HCT116 (cell line): ENCODE data around the gene ORC3. TPM values are rescaled to one million over a fixed set of nuclear protein-coding genes. Genes with fewer than 3 reads are reported as not detected.

ENCODE experiments used
- ATAC-seq: fragments of 200-7000 bp; cut with Tn5 transposase; 2 replicates; pipeline ENCODE4 v1.9.1; 2020; ENCODE audit warnings: mild to moderate bottlenecking, moderate library complexity
- BruUV-seq: library from RNA; stranded (reverse); fragments of 400-500 nt; replicated peaks from 2 replicates; lab custom pipeline; 2021; lab: Mats Ljungman, UMichigan
- CTCF ChIA-PET: fragments of 300-600 bp; sonication (Branson Sonifier 250); formaldehyde crosslinking; loops from one replicate; lab custom pipeline; 2021; ENCODE audit warnings: antibody characterized with exemption; lab: Charles Lee
- POLR2A ChIA-PET: fragments of 300-600, 350-600 bp; sonication (Branson Sonifier 250); formaldehyde crosslinking; loops from one replicate; lab custom pipeline; 2021; ENCODE audit warnings: antibody characterized with exemption; lab: Charles Lee
- RAD21 ChIA-PET, 2 experiments: fragments of 300-600 bp; sonication (Branson Sonifier 250); formaldehyde crosslinking; loops; one replicate each; lab custom pipeline; 2023; ENCODE audit warnings: low total read pairs in 2 of 2; ENCODE audit not compliant: uncharacterized antibody in 2 of 2, unreplicated experiment in 2 of 2, low non-redundant PET in 1 of 2; lab: Charles Lee
- DNase-seq: peaks from one replicate; pipeline ENCODE4 v3.0.0-alpha.2; 2010; ENCODE audit warnings: low read depth, low spot score
- H2AFZ ChIP-seq: fragments of 200-600 bp; shearing (Covaris generic), sonication (generic); 2 replicates; pipeline ENCODE4 v1.6.1; 2017; ENCODE audit warnings: low read depth, mixed run types, mixed read lengths, antibody characterized with exemption, low read length; ENCODE audit not compliant: poor library complexity, severe bottlenecking
- H3K27ac ChIP-seq: 2 replicates; pipeline ENCODE4 v1.5.1; 2012; ENCODE audit warnings: low read depth, low read length
- H3K27me3 ChIP-seq: fragments of 200-600 bp; sonication (generic); 2 replicates; pipeline ENCODE4 v1.6.1; 2016; ENCODE audit warnings: mixed run types, low read length, mixed read lengths; ENCODE audit not compliant: insufficient read depth
- H3K36me3 ChIP-seq, 2 experiments: fragments of 200-500 bp in 1 of 2; fragments of 200-600 bp in 1 of 2; sonication (Bioruptor generic) in 1 of 2; sonication (generic) in 1 of 2; 2 replicates each; pipeline versions ENCODE4 v1.5.1 to v1.6.1; 2014 to 2016; ENCODE audit warnings: low read length in 2 of 2, inconsistent platforms in 1 of 2, mixed read lengths in 1 of 2, mixed run types in 1 of 2; ENCODE audit not compliant: insufficient read depth in 2 of 2, control insufficient read depth in 1 of 2
- H3K4me1 ChIP-seq, 2 experiments: fragments of 200-600 bp in 1 of 2; sonication (generic) in 1 of 2; 2 replicates each; pipeline versions ENCODE4 v1.5.1 to v1.6.1; 2012 to 2017; ENCODE audit warnings: low read length in 2 of 2, inconsistent platforms in 1 of 2, mild to moderate bottlenecking in 1 of 2, mixed read lengths in 1 of 2, mixed run types in 1 of 2, moderate library complexity in 1 of 2; ENCODE audit not compliant: insufficient read depth in 2 of 2, control insufficient read depth in 1 of 2
- H3K4me2 ChIP-seq: fragments of 200-600 bp; sonication (generic); 2 replicates; pipeline ENCODE4 v1.6.1; 2017; ENCODE audit warnings: mixed run types, low read length, mixed read lengths
- H3K4me3 ChIP-seq, 2 experiments: fragments of 200-600 bp in 1 of 2; sonication (generic) in 1 of 2; replicated peaks in 1 of 2; 2 replicates each; pipeline ENCODE4 v1.5.1; 2011 to 2016; ENCODE audit warnings: low read length in 2 of 2, control low read depth in 1 of 2, low read depth in 1 of 2, mild to moderate bottlenecking in 1 of 2, mixed read lengths in 1 of 2, mixed run types in 1 of 2
- H3K79me2 ChIP-seq: fragments of 200-600 bp; sonication (generic); 2 replicates; pipeline ENCODE4 v1.6.1; 2017; ENCODE audit warnings: mild to moderate bottlenecking, mixed run types, low read length, moderate library complexity, mixed read lengths; ENCODE audit not compliant: insufficient read depth
- H3K9ac ChIP-seq: fragments of 200-600 bp; sonication (generic); 2 replicates; pipeline ENCODE4 v1.6.1; 2016; ENCODE audit warnings: low read length, mixed read lengths
- H3K9me2 ChIP-seq: fragments of 200-600 bp; sonication (generic), shearing (Covaris generic); 2 replicates; pipeline ENCODE4 v1.6.1; 2017; ENCODE audit warnings: mixed run types, mild to moderate bottlenecking, moderate library complexity; ENCODE audit not compliant: insufficient read depth
- H3K9me3 ChIP-seq, 2 experiments: fragments of 200-500 bp in 1 of 2; fragments of 200-600 bp in 1 of 2; sonication (Bioruptor generic) in 1 of 2; sonication (generic) in 1 of 2; 2 replicates each; pipeline ENCODE4 v1.6.1; 2014 to 2017; ENCODE audit warnings: low read length in 2 of 2, mixed read lengths in 2 of 2, inconsistent platforms in 1 of 2, low read depth in 1 of 2, mild to moderate bottlenecking in 1 of 2, mixed run types in 1 of 2, moderate library complexity in 1 of 2; ENCODE audit not compliant: control insufficient read depth in 1 of 2, insufficient read depth in 1 of 2
- H4K20me1 ChIP-seq: fragments of 200-600 bp; sonication (generic), shearing (Covaris generic); 2 replicates; pipeline ENCODE4 v1.6.1; 2017; ENCODE audit warnings: mixed run types, mild to moderate bottlenecking, moderate library complexity; ENCODE audit not compliant: insufficient read depth
- intact Hi-C: fragments of 100-400 bp; cut with micrococcal nuclease; formaldehyde crosslinking; loops from 2 replicates; pipeline ENCODE4 v1.10.0; 2022
- total RNA-seq: library from RNA; stranded (reverse); gene quantifications from one replicate; pipeline ENCODE4 v1.2.1, GENCODE V29; 2021; ENCODE audit not compliant: unreplicated experiment
- TF ChIP-seq, protein P1 (sequence below): IDR thresholded peaks from 2 replicates; pipeline ENCODE4 v1.6.1; 2011; ENCODE audit warnings: mild to moderate bottlenecking, low read length, moderate library complexity; ENCODE audit not compliant: insufficient replicate concordance; ENCODE audit errors: extremely low read depth
- TF ChIP-seq, protein P2 (sequence below): IDR thresholded peaks from 2 replicates; pipeline ENCODE4 v1.6.1; 2012; ENCODE audit warnings: low read depth
- TF ChIP-seq, protein P3 (sequence below): IDR thresholded peaks from 2 replicates; pipeline ENCODE4 v1.6.1; 2012

Gene ORC3
- total RNA-seq, 1 experiment from 2014 or later, result 34.2 TPM

DNA sequence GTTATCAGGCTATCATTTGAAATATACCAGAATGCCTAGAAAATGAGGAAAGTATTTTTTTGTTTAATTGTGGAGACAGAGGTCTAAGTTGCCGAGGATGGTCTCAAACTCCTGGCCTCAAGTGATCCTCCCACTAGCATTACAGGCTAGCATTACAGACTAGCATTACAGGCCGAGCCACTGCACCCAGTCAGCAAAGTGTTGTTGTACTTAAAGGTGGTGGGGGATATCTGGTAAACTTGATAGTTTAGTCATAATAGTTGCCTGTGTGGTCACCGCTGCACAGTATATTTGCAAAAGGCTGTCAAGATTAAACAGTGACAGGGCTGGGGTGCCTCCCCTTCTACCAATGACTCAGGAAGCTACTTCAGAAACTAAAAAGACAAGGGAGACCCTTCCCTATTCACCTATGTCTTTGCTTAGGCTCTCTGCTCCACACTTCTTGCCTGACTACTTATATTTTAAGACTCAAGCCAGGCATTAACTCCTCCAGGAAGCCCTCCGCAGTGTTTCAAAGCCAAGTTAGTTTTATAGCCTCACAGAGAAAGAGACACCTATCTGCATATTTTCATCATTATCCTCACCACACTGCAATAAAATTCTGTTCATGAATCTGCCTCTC is 115.2 kb downstream of the ORC3 start:
- no TSS peak for BruUV-seq
- no peak overlapping the region for H3K4me3 ChIP-seq
- no peaks in the 10 kb centered on the region for H3K36me3 ChIP-seq
- no peaks in the 10 kb centered on the region for H3K27me3 ChIP-seq
- ChIA-PET POLR2A (no interaction called here), CTCF (no interaction called here), RAD21 (no interaction called here)
- no peak overlapping the region for H3K9ac ChIP-seq
- TF ChIP-seq, protein P1, sequence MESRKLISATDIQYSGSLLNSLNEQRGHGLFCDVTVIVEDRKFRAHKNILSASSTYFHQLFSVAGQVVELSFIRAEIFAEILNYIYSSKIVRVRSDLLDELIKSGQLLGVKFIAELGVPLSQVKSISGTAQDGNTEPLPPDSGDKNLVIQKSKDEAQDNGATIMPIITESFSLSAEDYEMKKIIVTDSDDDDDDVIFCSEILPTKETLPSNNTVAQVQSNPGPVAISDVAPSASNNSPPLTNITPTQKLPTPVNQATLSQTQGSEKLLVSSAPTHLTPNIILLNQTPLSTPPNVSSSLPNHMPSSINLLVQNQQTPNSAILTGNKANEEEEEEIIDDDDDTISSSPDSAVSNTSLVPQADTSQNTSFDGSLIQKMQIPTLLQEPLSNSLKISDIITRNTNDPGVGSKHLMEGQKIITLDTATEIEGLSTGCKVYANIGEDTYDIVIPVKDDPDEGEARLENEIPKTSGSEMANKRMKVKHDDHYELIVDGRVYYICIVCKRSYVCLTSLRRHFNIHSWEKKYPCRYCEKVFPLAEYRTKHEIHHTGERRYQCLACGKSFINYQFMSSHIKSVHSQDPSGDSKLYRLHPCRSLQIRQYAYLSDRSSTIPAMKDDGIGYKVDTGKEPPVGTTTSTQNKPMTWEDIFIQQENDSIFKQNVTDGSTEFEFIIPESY, result no peak
- TF ChIP-seq, protein P2, sequence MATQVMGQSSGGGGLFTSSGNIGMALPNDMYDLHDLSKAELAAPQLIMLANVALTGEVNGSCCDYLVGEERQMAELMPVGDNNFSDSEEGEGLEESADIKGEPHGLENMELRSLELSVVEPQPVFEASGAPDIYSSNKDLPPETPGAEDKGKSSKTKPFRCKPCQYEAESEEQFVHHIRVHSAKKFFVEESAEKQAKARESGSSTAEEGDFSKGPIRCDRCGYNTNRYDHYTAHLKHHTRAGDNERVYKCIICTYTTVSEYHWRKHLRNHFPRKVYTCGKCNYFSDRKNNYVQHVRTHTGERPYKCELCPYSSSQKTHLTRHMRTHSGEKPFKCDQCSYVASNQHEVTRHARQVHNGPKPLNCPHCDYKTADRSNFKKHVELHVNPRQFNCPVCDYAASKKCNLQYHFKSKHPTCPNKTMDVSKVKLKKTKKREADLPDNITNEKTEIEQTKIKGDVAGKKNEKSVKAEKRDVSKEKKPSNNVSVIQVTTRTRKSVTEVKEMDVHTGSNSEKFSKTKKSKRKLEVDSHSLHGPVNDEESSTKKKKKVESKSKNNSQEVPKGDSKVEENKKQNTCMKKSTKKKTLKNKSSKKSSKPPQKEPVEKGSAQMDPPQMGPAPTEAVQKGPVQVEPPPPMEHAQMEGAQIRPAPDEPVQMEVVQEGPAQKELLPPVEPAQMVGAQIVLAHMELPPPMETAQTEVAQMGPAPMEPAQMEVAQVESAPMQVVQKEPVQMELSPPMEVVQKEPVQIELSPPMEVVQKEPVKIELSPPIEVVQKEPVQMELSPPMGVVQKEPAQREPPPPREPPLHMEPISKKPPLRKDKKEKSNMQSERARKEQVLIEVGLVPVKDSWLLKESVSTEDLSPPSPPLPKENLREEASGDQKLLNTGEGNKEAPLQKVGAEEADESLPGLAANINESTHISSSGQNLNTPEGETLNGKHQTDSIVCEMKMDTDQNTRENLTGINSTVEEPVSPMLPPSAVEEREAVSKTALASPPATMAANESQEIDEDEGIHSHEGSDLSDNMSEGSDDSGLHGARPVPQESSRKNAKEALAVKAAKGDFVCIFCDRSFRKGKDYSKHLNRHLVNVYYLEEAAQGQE, result no peak
- TF ChIP-seq, protein P3, sequence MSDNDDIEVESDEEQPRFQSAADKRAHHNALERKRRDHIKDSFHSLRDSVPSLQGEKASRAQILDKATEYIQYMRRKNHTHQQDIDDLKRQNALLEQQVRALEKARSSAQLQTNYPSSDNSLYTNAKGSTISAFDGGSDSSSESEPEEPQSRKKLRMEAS, result no peak
- DNase-seq (no peak), ATAC-seq (no peak)
- H3K4me2 ChIP-seq, result no peak overlapping the region
- no peak overlapping the region for H3K27ac ChIP-seq
- H3K79me2 ChIP-seq, result peaks cover 19% of the 10 kb centered on the region
- H2AFZ ChIP-seq, result peak overlapping the region; percentile 37
- H3K9me2 ChIP-seq, result no peaks in the 10 kb centered on the region
- no peaks in the 10 kb centered on the region for H3K9me3 ChIP-seq
- intact Hi-C loops, result no loop called here
- H4K20me1 ChIP-seq, result peaks cover 5% of the 10 kb centered on the region; the same call in 1 of the 2 replicates
- peaks cover 10 to 38% of the 10 kb centered on the region in 2 experiments for H3K4me1 ChIP-seq
